CD4-positive, alpha-beta T cell (primary cell): ENCODE results near the gene IL37. TPM values are rescaled to one million over a fixed set of nuclear protein-coding genes. Genes with fewer than 3 reads are reported as not detected.

Experiments used
- ATAC-seq: fragments of 200-7000 bp; cut with Tn5 transposase; one replicate; pipeline ENCODE4 v1.10.0; 2022; ENCODE audit warnings: mild to moderate bottlenecking; ENCODE audit not compliant: poor library complexity
- CTCF ChIA-PET: fragments of 350-600 bp; sonication (Branson Sonifier 250); formaldehyde crosslinking; loops from one replicate; lab custom pipeline; 2021; ENCODE audit warnings: antibody characterized with exemption, inconsistent platforms; lab: Charles Lee
- POLR2A ChIA-PET: fragments of 350-600 bp; sonication (Branson Sonifier 250); formaldehyde crosslinking; loops from one replicate; lab custom pipeline; 2021; ENCODE audit warnings: antibody characterized with exemption, inconsistent platforms; lab: Charles Lee
- DNase-seq, 14 experiments: peaks; one replicate each; pipeline ENCODE4 v3.0.0-alpha.2; 2013 to 2020; ENCODE audit warnings: mixed read lengths in 2 of 14
- H3K27ac ChIP-seq, 2 donors: one replicate each; pipeline versions ENCODE4 v1.5.1 to v1.7.0; 2013; ENCODE audit warnings: low read length in 2 of 2, low read depth in 1 of 2, mild to moderate bottlenecking in 1 of 2
- H3K27me3 ChIP-seq, 2 experiments: 1 replicate in 1 of 2; 2 replicates in 1 of 2; pipeline versions ENCODE4 v1.6.1 to v1.7.0; 2013; ENCODE audit warnings: low read length in 2 of 2, control low read depth in 1 of 2, mild to moderate bottlenecking in 1 of 2, moderate library complexity in 1 of 2; ENCODE audit not compliant: insufficient read depth in 2 of 2, control insufficient read depth in 1 of 2
- H3K36me3 ChIP-seq: one replicate; pipeline ENCODE4 v1.6.1; 2013; ENCODE audit warnings: low read length, control low read depth; ENCODE audit not compliant: insufficient read depth
- H3K4me1 ChIP-seq: one replicate; pipeline ENCODE4 v1.6.1; 2013; ENCODE audit warnings: low read length, control low read depth; ENCODE audit not compliant: insufficient read depth
- H3K4me3 ChIP-seq: one replicate; pipeline ENCODE4 v1.5.1; 2013; ENCODE audit warnings: mild to moderate bottlenecking, low read length, moderate library complexity
- H3K9me3 ChIP-seq, 2 experiments: 1 replicate in 1 of 2; 2 replicates in 1 of 2; pipeline versions ENCODE4 v1.6.1 to v1.7.0; 2013; ENCODE audit warnings: low read length in 2 of 2, mild to moderate bottlenecking in 2 of 2, control low read depth in 1 of 2, moderate library complexity in 1 of 2; ENCODE audit not compliant: control insufficient read depth in 1 of 2, insufficient read depth in 1 of 2
- H3K27ac Mint-ChIP-seq: one replicate; pipeline ENCODE4 v1.8.0; 2020; ENCODE audit warnings: mixed read lengths
- H3K27me3 Mint-ChIP-seq: one replicate; pipeline ENCODE4 v1.8.0; 2021; ENCODE audit warnings: mixed read lengths
- H3K36me3 Mint-ChIP-seq: one replicate; pipeline ENCODE4 v1.8.0; 2021; ENCODE audit warnings: low read depth, mixed read lengths
- H3K4me1 Mint-ChIP-seq: one replicate; pipeline ENCODE4 v1.8.0; 2021; ENCODE audit warnings: low read depth, mixed read lengths
- H3K4me3 Mint-ChIP-seq: one replicate; pipeline ENCODE4 v1.8.0; 2020; ENCODE audit warnings: mild to moderate bottlenecking, mixed read lengths
- H3K9me3 Mint-ChIP-seq: one replicate; pipeline ENCODE4 v1.8.0; 2020; ENCODE audit warnings: mixed read lengths
- CTCF ChIP-seq: fragments of 200-600 bp; IDR thresholded peaks from one replicate; pipeline ENCODE4 v1.8.0; 2022; ENCODE audit warnings: antibody characterized with exemption, mild to moderate bottlenecking
- intact Hi-C, 2 experiments: fragments of 100-400 bp; cut with DNase I in 1 of 2; cut with micrococcal nuclease in 1 of 2; formaldehyde crosslinking; loops; one replicate each; pipeline versions ENCODE4 v1.15.1 to v1.9.0; 2023 to 2025; cut with DNase I, micrococcal nuclease
- total RNA-seq, 174 experiments: library from RNA in 2 of 174; stranded (reverse) in 2 of 174; gene quantifications; one replicate each; pipeline ENCODE4 v1.2.3 and lab custom pipeline; 2021 to 2026

Gene IL37
- total RNA-seq, 2 experiments from 2014 or later: not detected

DNA sequence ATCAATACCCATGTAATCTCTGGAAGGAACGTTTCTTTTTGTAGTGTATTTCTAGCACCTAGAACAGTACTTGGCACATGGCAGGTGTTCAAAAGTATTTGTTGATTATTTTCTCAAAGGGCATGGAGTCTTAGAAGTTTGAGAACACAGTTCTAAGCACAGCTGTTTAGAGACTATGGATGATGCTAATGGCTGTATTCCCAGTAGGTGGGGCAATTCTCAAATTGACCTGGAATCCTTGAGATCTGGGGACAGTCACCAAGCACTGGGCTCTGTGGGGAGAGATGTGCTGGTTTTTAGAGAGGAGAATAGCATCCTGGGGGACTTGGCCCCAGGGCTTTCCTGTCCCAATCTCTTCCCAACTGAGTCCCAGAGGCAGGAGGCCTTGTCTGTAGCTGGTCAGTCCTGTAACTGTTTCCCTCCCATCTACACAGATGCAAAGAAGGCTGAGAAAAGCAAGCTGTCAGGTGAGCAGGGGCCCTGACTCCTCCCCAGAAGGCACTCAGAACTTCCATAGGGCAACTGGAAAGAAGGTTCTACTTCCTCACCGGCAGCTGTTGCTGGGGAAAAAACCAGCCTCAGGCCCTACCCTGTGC, 49.4 kb downstream of the IL37 start:
- H3K4me1 ChIP-seq: no peaks in the 10 kb centered on the region
- intact Hi-C loops: no loop called here
- TF ChIP-seq CTCF: no peak
- H3K36me3 ChIP-seq: no peaks in the 10 kb centered on the region
- ATAC-seq: no peak
- H3K4me3 Mint-ChIP-seq: no peak overlapping the region
- H3K9me3 ChIP-seq: no peaks in the 10 kb centered on the region
- H3K27ac Mint-ChIP-seq: no peak overlapping the region
- CTCF ChIA-PET: no interaction called here
- POLR2A ChIA-PET: no interaction called here
- DNase-seq: no peak
- no peak overlapping the region for H3K4me3 ChIP-seq
- no peaks in the 10 kb centered on the region for H3K9me3 Mint-ChIP-seq
- peaks cover 0 to 3% of the 10 kb centered on the region in 2 experiments for H3K27me3 ChIP-seq
- no peaks in the 10 kb centered on the region for H3K27me3 Mint-ChIP-seq
- no peaks in the 10 kb centered on the region for H3K4me1 Mint-ChIP-seq
- H3K36me3 Mint-ChIP-seq: no peaks in the 10 kb centered on the region
- H3K27ac ChIP-seq: no peak overlapping the region

GRCh38 chr2:112962308-112963175, 51.6 kb downstream of the IL37 start:
- no peaks in the 10 kb centered on the region for H3K36me3 Mint-ChIP-seq
- H3K27me3 ChIP-seq: no peaks in the 10 kb centered on the region
- POLR2A ChIA-PET: no interaction called here
- CTCF ChIA-PET: no interaction called here
- no peaks in the 10 kb centered on the region for H3K9me3 Mint-ChIP-seq
- H3K4me1 ChIP-seq: no peaks in the 10 kb centered on the region
- DNase-seq (no peak), ATAC-seq (no peak)
- no peak overlapping the region for H3K27ac ChIP-seq
- H3K4me3 ChIP-seq: no peak overlapping the region
- no peak for TF ChIP-seq CTCF
- no peaks in the 10 kb centered on the region for H3K4me1 Mint-ChIP-seq
- intact Hi-C loops: no loop called here
- no peak overlapping the region for H3K4me3 Mint-ChIP-seq
- H3K9me3 ChIP-seq: no peaks in the 10 kb centered on the region
- no peaks in the 10 kb centered on the region for H3K36me3 ChIP-seq
- H3K27ac Mint-ChIP-seq: no peak overlapping the region
- no peaks in the 10 kb centered on the region for H3K27me3 Mint-ChIP-seq

GRCh38 chr2:112967023-112967422, 56.1 kb downstream of the IL37 start:
- peaks cover 6% of the 10 kb centered on the region for H3K4me1 Mint-ChIP-seq
- POLR2A ChIA-PET: no interaction called here
- no peaks in the 10 kb centered on the region for H3K27me3 Mint-ChIP-seq
- Histone ChIP-seq H3K9me3 (no peaks in the 10 kb centered on the region), H3K27me3 (no peaks in the 10 kb centered on the region), H3K4me1 (peaks cover 2% of the 10 kb centered on the region), H3K4me3 (no peak overlapping the region), H3K36me3 (no peaks in the 10 kb centered on the region), H3K27ac (no peak overlapping the region)
- CTCF ChIA-PET: interaction anchor here (1.1 kb wide), 1 partner anchor 8 kb away, joined by 6 read pairs; no protein-coding TSS in a partner anchor
- ATAC-seq (no peak), DNase-seq (no peak)
- no peaks in the 10 kb centered on the region for H3K9me3 Mint-ChIP-seq
- intact Hi-C loops: no loop called here
- no peak overlapping the region for H3K27ac Mint-ChIP-seq
- no peaks in the 10 kb centered on the region for H3K36me3 Mint-ChIP-seq
- no peak overlapping the region for H3K4me3 Mint-ChIP-seq
- TF ChIP-seq CTCF: no peak

Other genes starting within 250 kb of the IL37 start
- gene NT5DC4, start 190.1 kb upstream of the IL37 start, total RNA-seq: not detected
- gene CKAP2L, start 146.6 kb upstream of the IL37 start, total RNA-seq: under 1 TPM; 0.08 to 0.50 TPM
- not detected for gene IL1A, start 126.7 kb upstream of the IL37 start, total RNA-seq
- gene IL1B, start 74.4 kb upstream of the IL37 start, total RNA-seq: 1 to 10 TPM; 3.8 to 5.6 TPM
- gene IL36G, start 66.8 kb downstream of the IL37 start, total RNA-seq: not detected
- gene IL36A, start 94.3 kb downstream of the IL37 start, total RNA-seq: under 1 TPM in 1 of 2 experiments, not detected in 1; 0.47 TPM
- not detected for gene IL36B, start 141.7 kb downstream of the IL37 start, total RNA-seq
- gene IL36RN, start 148.0 kb downstream of the IL37 start, total RNA-seq: not detected
- gene IL1F10, start 156.8 kb downstream of the IL37 start, total RNA-seq: not detected
- gene IL1RN, start 216.4 kb downstream of the IL37 start, total RNA-seq: under 1 TPM; 0.31 to 0.58 TPM